Measurements from ENCODE around the gene PRR5.

GRCh38 chr22:44686873-44687600 is 15.0 kb upstream of the PRR5 start:
- TF ChIP-seq CTCF (conservative IDR thresholded peaks at IDR 0.05; ENCODE audit: low read depth in 2 of 2) (no peak), POLR2AphosphoS5 (IDR thresholded peaks at IDR 0.05; ENCODE audit: low read depth) (no peak), CREB1 (CRISPR knock-in tag; IDR thresholded peaks at IDR 0.05; ENCODE audit: low read depth) (no peak), JUNB (IDR thresholded peaks at IDR 0.05; ENCODE audit: unreplicated experiment) (no peak), EZH2 (IDR thresholded peaks at IDR 0.05; ENCODE audit: low read depth, unreplicated experiment) (no peak), EZH2phosphoT487 (IDR thresholded peaks at IDR 0.05; ENCODE audit: unreplicated experiment) (no peak), STAT1 (IDR thresholded peaks at IDR 0.05; ENCODE audit: unreplicated experiment) (no peak), REST (IDR thresholded peaks at IDR 0.05; ENCODE audit: unreplicated experiment) (no peak), ZNF114 (CRISPR knock-in tag; IDR thresholded peaks at IDR 0.05) (no peak)
- TF ChIP-seq, protein P1, sequence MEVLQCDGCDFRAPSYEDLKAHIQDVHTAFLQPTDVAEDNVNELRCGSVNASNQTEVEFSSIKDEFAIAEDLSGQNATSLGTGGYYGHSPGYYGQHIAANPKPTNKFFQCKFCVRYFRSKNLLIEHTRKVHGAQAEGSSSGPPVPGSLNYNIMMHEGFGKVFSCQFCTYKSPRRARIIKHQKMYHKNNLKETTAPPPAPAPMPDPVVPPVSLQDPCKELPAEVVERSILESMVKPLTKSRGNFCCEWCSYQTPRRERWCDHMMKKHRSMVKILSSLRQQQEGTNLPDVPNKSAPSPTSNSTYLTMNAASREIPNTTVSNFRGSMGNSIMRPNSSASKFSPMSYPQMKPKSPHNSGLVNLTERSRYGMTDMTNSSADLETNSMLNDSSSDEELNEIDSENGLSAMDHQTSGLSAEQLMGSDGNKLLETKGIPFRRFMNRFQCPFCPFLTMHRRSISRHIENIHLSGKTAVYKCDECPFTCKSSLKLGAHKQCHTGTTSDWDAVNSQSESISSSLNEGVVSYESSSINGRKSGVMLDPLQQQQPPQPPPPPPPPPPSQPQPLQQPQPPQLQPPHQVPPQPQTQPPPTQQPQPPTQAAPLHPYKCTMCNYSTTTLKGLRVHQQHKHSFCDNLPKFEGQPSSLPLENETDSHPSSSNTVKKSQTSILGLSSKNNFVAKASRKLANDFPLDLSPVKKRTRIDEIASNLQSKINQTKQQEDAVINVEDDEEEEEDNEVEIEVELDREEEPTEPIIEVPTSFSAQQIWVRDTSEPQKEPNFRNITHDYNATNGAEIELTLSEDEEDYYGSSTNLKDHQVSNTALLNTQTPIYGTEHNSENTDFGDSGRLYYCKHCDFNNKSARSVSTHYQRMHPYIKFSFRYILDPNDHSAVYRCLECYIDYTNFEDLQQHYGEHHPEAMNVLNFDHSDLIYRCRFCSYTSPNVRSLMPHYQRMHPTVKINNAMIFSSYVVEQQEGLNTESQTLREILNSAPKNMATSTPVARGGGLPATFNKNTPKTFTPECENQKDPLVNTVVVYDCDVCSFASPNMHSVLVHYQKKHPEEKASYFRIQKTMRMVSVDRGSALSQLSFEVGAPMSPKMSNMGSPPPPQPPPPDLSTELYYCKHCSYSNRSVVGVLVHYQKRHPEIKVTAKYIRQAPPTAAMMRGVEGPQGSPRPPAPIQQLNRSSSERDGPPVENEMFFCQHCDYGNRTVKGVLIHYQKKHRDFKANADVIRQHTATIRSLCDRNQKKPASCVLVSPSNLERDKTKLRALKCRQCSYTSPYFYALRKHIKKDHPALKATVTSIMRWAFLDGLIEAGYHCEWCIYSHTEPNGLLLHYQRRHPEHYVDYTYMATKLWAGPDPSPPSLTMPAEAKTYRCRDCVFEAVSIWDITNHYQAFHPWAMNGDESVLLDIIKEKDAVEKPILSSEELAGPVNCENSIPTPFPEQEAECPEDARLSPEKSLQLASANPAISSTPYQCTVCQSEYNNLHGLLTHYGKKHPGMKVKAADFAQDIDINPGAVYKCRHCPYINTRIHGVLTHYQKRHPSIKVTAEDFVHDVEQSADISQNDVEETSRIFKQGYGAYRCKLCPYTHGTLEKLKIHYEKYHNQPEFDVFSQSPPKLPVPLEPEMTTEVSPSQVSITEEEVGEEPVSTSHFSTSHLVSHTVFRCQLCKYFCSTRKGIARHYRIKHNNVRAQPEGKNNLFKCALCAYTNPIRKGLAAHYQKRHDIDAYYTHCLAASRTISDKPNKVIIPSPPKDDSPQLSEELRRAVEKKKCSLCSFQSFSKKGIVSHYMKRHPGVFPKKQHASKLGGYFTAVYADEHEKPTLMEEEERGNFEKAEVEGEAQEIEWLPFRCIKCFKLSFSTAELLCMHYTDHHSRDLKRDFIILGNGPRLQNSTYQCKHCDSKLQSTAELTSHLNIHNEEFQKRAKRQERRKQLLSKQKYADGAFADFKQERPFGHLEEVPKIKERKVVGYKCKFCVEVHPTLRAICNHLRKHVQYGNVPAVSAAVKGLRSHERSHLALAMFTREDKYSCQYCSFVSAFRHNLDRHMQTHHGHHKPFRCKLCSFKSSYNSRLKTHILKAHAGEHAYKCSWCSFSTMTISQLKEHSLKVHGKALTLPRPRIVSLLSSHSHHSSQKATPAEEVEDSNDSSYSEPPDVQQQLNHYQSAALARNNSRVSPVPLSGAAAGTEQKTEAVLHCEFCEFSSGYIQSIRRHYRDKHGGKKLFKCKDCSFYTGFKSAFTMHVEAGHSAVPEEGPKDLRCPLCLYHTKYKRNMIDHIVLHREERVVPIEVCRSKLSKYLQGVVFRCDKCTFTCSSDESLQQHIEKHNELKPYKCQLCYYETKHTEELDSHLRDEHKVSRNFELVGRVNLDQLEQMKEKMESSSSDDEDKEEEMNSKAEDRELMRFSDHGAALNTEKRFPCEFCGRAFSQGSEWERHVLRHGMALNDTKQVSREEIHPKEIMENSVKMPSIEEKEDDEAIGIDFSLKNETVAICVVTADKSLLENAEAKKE (CRISPR knock-in tag; IDR thresholded peaks at IDR 0.05): no peak

Data from GM23338 (cell line).